ENCODE measurements around the gene DAB1.

Gene DAB1

DNA sequence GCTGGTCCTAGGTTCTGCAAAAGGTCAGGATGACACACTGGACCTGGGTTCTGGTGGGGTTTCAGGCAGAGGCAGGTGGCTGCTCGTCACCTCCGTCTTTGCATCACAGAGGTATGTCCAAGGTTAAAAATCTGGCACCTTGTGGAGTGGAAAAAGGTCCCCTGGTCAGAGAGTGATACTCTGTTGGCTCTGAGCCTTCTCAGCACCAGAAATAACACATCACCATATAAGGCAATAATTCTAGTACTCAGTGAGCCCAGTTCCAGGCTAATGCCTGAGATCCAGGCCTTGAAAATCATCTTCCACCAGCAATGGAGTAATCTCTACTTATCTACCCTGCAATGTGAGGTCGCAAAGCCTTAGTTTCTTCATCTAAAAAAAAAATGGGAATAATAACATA lies 330.7 kb downstream of the DAB1 start:
- TF ChIP-seq CTCF (IDR thresholded peaks at IDR 0.05; ENCODE audit: low read depth, low read length, poor library complexity, severe bottlenecking) = no peak
- no peak for TF ChIP-seq EZH2phosphoT487 (IDR thresholded peaks at IDR 0.05; ENCODE audit: borderline replicate concordance, low read length)
- H3K27me3 ChIP-seq (ENCODE audit: control insufficient read depth, low read length) = no peaks in the 10 kb centered on the region
- no peaks in the 10 kb centered on the region for H3K79me2 ChIP-seq (ENCODE audit: control insufficient read depth, low read length)
- no peaks in the 10 kb centered on the region for H4K20me1 ChIP-seq (ENCODE audit: control insufficient read depth, insufficient read depth, low read depth, low read length)
- H3K4me2 ChIP-seq (ENCODE audit: low read length) = no peak overlapping the region
- H3K4me1 ChIP-seq (ENCODE audit: control insufficient read depth, low read length) = no peaks in the 10 kb centered on the region
- H3K4me3 ChIP-seq (ENCODE audit: low read length) = no peak overlapping the region
- H3K36me3 ChIP-seq (ENCODE audit: control insufficient read depth, low read length) = no peaks in the 10 kb centered on the region
- H3K27ac ChIP-seq (ENCODE audit: low read depth, low read length) = no peak overlapping the region
- H3F3A ChIP-seq (ENCODE audit: control insufficient read depth, insufficient read depth) = no peaks in the 10 kb centered on the region
- no peaks in the 10 kb centered on the region for H3K9me3 ChIP-seq (ENCODE audit: control insufficient read depth, insufficient read depth, low read length)
- no peaks in the 10 kb centered on the region for H3K9me2 ChIP-seq (replicated peaks; ENCODE audit: control insufficient read depth, low read length)

GRCh38 chr1:57091642-57092041 lies 332.2 kb downstream of the DAB1 start:
- Histone ChIP-seq H3K4me1 (ENCODE audit: control insufficient read depth, low read length) (no peaks in the 10 kb centered on the region), H3K4me2 (ENCODE audit: low read length) (no peak overlapping the region), H3K9me2 (replicated peaks; ENCODE audit: control insufficient read depth, low read length) (no peaks in the 10 kb centered on the region), H3K27me3 (ENCODE audit: control insufficient read depth, low read length) (no peaks in the 10 kb centered on the region), H4K20me1 (ENCODE audit: control insufficient read depth, insufficient read depth, low read depth, low read length) (no peaks in the 10 kb centered on the region), H3F3A (ENCODE audit: control insufficient read depth, insufficient read depth) (no peaks in the 10 kb centered on the region), H3K4me3 (ENCODE audit: low read length) (no peak overlapping the region), H3K9me3 (ENCODE audit: control insufficient read depth, insufficient read depth, low read length) (no peaks in the 10 kb centered on the region), H3K79me2 (ENCODE audit: control insufficient read depth, low read length) (no peaks in the 10 kb centered on the region), H3K36me3 (ENCODE audit: control insufficient read depth, low read length) (no peaks in the 10 kb centered on the region), H3K27ac (ENCODE audit: low read depth, low read length) (no peak overlapping the region)
- no peak for TF ChIP-seq EZH2phosphoT487 (IDR thresholded peaks at IDR 0.05; ENCODE audit: borderline replicate concordance, low read length)
- TF ChIP-seq CTCF (IDR thresholded peaks at IDR 0.05; ENCODE audit: low read depth, low read length, poor library complexity, severe bottlenecking) = no peak

- no peaks in the 10 kb centered on the region for H3F3A ChIP-seq (ENCODE audit: control insufficient read depth, insufficient read depth)
- H3K9me3 ChIP-seq (ENCODE audit: control insufficient read depth, insufficient read depth, low read length) = no peaks in the 10 kb centered on the region
- no peaks in the 10 kb centered on the region for H3K27me3 ChIP-seq (ENCODE audit: control insufficient read depth, low read length)
- no peak overlapping the region for H3K4me3 ChIP-seq (ENCODE audit: low read length)
- H3K27ac ChIP-seq (ENCODE audit: low read depth, low read length) = no peak overlapping the region
- no peaks in the 10 kb centered on the region for H4K20me1 ChIP-seq (ENCODE audit: control insufficient read depth, insufficient read depth, low read depth, low read length)
- no peaks in the 10 kb centered on the region for H3K36me3 ChIP-seq (ENCODE audit: control insufficient read depth, low read length)
- H3K79me2 ChIP-seq (ENCODE audit: control insufficient read depth, low read length) = no peaks in the 10 kb centered on the region
- no peaks in the 10 kb centered on the region for H3K9me2 ChIP-seq (replicated peaks; ENCODE audit: control insufficient read depth, low read length)
- TF ChIP-seq CTCF (IDR thresholded peaks at IDR 0.05; ENCODE audit: low read depth, low read length, poor library complexity, severe bottlenecking) (no peak), EZH2phosphoT487 (IDR thresholded peaks at IDR 0.05; ENCODE audit: borderline replicate concordance, low read length) (no peak)
- H3K4me2 ChIP-seq (ENCODE audit: low read length) = no peak overlapping the region
- no peaks in the 10 kb centered on the region for H3K4me1 ChIP-seq (ENCODE audit: control insufficient read depth, low read length)
Observed at GRCh38 chr1:57089855-57090254, 334.0 kb downstream of the DAB1 start.

DNA sequence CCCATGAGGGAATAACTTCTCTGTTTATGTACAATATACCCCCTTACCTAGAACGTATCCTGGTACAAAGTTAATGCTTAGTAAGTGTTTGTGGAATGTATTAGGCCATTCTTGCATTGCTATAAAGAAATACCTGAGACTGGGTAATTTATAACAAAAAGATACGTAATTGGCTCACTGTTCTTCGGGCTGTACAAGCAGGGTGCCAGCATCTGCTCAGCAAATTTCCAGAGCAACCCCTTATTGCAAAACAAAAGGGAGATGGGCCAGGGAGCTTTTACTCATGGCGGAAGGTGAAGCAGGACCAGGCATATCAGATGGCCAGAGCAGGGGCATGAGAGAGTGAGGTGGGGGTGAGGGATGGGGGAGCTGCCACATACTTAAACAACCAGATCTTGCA lies 334.6 kb downstream of the DAB1 start:
- Histone ChIP-seq H3K4me3 (ENCODE audit: low read length) (no peak overlapping the region), H3K79me2 (ENCODE audit: control insufficient read depth, low read length) (no peaks in the 10 kb centered on the region), H3K27me3 (ENCODE audit: control insufficient read depth, low read length) (no peaks in the 10 kb centered on the region), H3K36me3 (ENCODE audit: control insufficient read depth, low read length) (no peaks in the 10 kb centered on the region), H3K9me3 (ENCODE audit: control insufficient read depth, insufficient read depth, low read length) (no peaks in the 10 kb centered on the region), H4K20me1 (ENCODE audit: control insufficient read depth, insufficient read depth, low read depth, low read length) (no peaks in the 10 kb centered on the region), H3K27ac (ENCODE audit: low read depth, low read length) (no peak overlapping the region), H3K4me2 (ENCODE audit: low read length) (no peak overlapping the region), H3K4me1 (ENCODE audit: control insufficient read depth, low read length) (no peaks in the 10 kb centered on the region), H3K9me2 (replicated peaks; ENCODE audit: control insufficient read depth, low read length) (no peaks in the 10 kb centered on the region), H3F3A (ENCODE audit: control insufficient read depth, insufficient read depth) (no peaks in the 10 kb centered on the region)
- TF ChIP-seq CTCF (IDR thresholded peaks at IDR 0.05; ENCODE audit: low read depth, low read length, poor library complexity, severe bottlenecking) (no peak), EZH2phosphoT487 (IDR thresholded peaks at IDR 0.05; ENCODE audit: borderline replicate concordance, low read length) (no peak)

All from DOHH2 (cell line).